Panc1 (cell line): ENCODE data around the gene SLC17A7.

Source experiments
- CTCF ChIP-seq: fragments of 450-650 bp; IDR thresholded peaks from 2 replicates; pipeline ENCODE4 v1.5.1; 2017; ENCODE audit warnings: mild to moderate bottlenecking
- POLR2AphosphoS5 ChIP-seq: IDR thresholded peaks from 2 replicates; pipeline ENCODE4 v1.6.1; 2012; ENCODE audit warnings: mild to moderate bottlenecking, low read depth, low read length, moderate library complexity
- REST ChIP-seq, 2 experiments: IDR thresholded peaks; 2 replicates each; pipeline ENCODE4 v1.6.1; 2011 to 2012; ENCODE audit warnings: low read depth in 2 of 2, control low read depth in 1 of 2, low read length in 1 of 2, mild to moderate bottlenecking in 1 of 2, moderate library complexity in 1 of 2; ENCODE audit not compliant: insufficient read depth in 1 of 2
- SIN3A ChIP-seq: IDR thresholded peaks from 2 replicates; pipeline ENCODE4 v1.6.1; 2012; ENCODE audit warnings: low read depth, mild to moderate bottlenecking, low read length, moderate library complexity, borderline replicate concordance; ENCODE audit not compliant: insufficient read depth

GRCh38 chr19:49414256-49414655 is 27.1 kb downstream of the SLC17A7 start:
- TF ChIP-seq CTCF (no peak), REST (IDR thresholded peaks at IDR 0.05; ENCODE audit: insufficient read depth in 1 of 2, low read depth in 2 of 2, low read length in 1 of 2) (no peak), SIN3A (no peak), POLR2AphosphoS5 (no peak)
